ENCODE data around the gene SUCLG1. TPM values are rescaled to one million over a fixed set of nuclear protein-coding genes. Genes with fewer than 3 reads are reported as not detected.
"Not testable (repeated sequence)": the region's sequence is repeated elsewhere in the genome, so short reads cannot be mapped to it uniquely, and the experiment has no call there.

The SUCLG1 gene
- total RNA-seq, 2 donors from 2014 or later = 193 to 197 TPM

- intact Hi-C loops (cut with DNase I) = no loop called here
- DNase-seq (no peak), ATAC-seq (no peak)
Measured at GRCh38 chr2:84472856-84473565, 13.9 kb upstream of the SUCLG1 start.

- ATAC-seq; DNase-seq; intact Hi-C loops (cut with DNase I): not testable (repeated sequence)
Measured at GRCh38 chr2:84472423-84472822, 13.3 kb upstream of the SUCLG1 start.

GRCh38 chr2:84467389-84467788 lies 8.3 kb upstream of the SUCLG1 start:
- ATAC-seq (no peak), DNase-seq (no peak)
- intact Hi-C loops (cut with DNase I) = no loop called here

- ATAC-seq (no peak), DNase-seq (no peak)
- intact Hi-C loops (cut with DNase I) = no loop called here
Measured at GRCh38 chr2:84461310-84461709, 2.2 kb upstream of the SUCLG1 start.

- intact Hi-C loops (cut with DNase I) = no loop called here
- DNase-seq = no peak
- ATAC-seq = no peak
Measured at GRCh38 chr2:84460670-84461069, 1.6 kb upstream of the SUCLG1 start.

- peak in 1 of 2 donors; percentile 14 for ATAC-seq
- no peak for DNase-seq
- intact Hi-C loops (cut with DNase I) = no loop called here
Measured at GRCh38 chr2:84459944-84460429, 907 bp upstream of the SUCLG1 start.

GRCh38 chr2:84458551-84459017 lies 496 bp downstream of the SUCLG1 start:
- ATAC-seq (peak; percentile 41 to 49), DNase-seq (peak; percentile 45)
- intact Hi-C loops (cut with DNase I) = no loop called here

- DNase-seq = no peak
- ATAC-seq = no peak
- intact Hi-C loops (cut with DNase I) = no loop called here
Measured at GRCh38 chr2:84457686-84458085, 1.4 kb downstream of the SUCLG1 start.

GRCh38 chr2:84456156-84456555 lies 2.9 kb downstream of the SUCLG1 start:
- intact Hi-C loops (cut with DNase I) = no loop called here
- ATAC-seq = no peak
- no peak for DNase-seq

- ATAC-seq = no peak
- intact Hi-C loops (cut with DNase I) = no loop called here
- no peak for DNase-seq
Measured at GRCh38 chr2:84454581-84454980, 4.5 kb downstream of the SUCLG1 start.

GRCh38 chr2:84452624-84453023 lies 6.5 kb downstream of the SUCLG1 start:
- intact Hi-C loops (cut with DNase I) = no loop called here
- DNase-seq (no peak), ATAC-seq (no peak)

GRCh38 chr2:84451579-84451978 lies 7.5 kb downstream of the SUCLG1 start:
- intact Hi-C loops (cut with DNase I) = no loop called here
- DNase-seq = no peak
- ATAC-seq = no peak

- intact Hi-C loops (cut with DNase I) = no loop called here
- DNase-seq = no peak
- peak in 1 of 2 donors; percentile 34 for ATAC-seq
Measured at GRCh38 chr2:84450288-84451227, 8.5 kb downstream of the SUCLG1 start.

GRCh38 chr2:84449711-84450110 lies 9.4 kb downstream of the SUCLG1 start:
- intact Hi-C loops (cut with DNase I) = no loop called here
- ATAC-seq (no peak), DNase-seq (no peak)

GRCh38 chr2:84449055-84449454 lies 10.0 kb downstream of the SUCLG1 start:
- DNase-seq = no peak
- intact Hi-C loops (cut with DNase I) = no loop called here
- ATAC-seq = no peak

- ATAC-seq (no peak), DNase-seq (no peak)
- intact Hi-C loops (cut with DNase I) = no loop called here
Measured at GRCh38 chr2:84443477-84443876, 15.6 kb downstream of the SUCLG1 start.

GRCh38 chr2:84442888-84443287 lies 16.2 kb downstream of the SUCLG1 start:
- no peak for ATAC-seq
- intact Hi-C loops (cut with DNase I) = no loop called here
- no peak for DNase-seq

- DNase-seq (no peak), ATAC-seq (no peak)
- intact Hi-C loops (cut with DNase I) = no loop called here
Measured at GRCh38 chr2:84441505-84441904, 17.6 kb downstream of the SUCLG1 start.

GRCh38 chr2:84441036-84441435 lies 18.0 kb downstream of the SUCLG1 start:
- ATAC-seq = no peak
- no peak for DNase-seq
- intact Hi-C loops (cut with DNase I) = no loop called here

- intact Hi-C loops (cut with DNase I) = no loop called here
- ATAC-seq (peak; percentile 47 to 71), DNase-seq (no peak)
Measured at GRCh38 chr2:84435345-84436025, 23.6 kb downstream of the SUCLG1 start.
